Astrocyte of the cerebellum (primary cell): ENCODE results near the gene PLXNC1.

ENCODE experiments used
- DNase-seq: peaks from one replicate; pipeline ENCODE4 v3.0.0-alpha.2; 2011; ENCODE audit warnings: low read depth
- H3K4me3 ChIP-seq: 2 replicates; pipeline ENCODE4 v1.5.1; 2011; ENCODE audit warnings: mild to moderate bottlenecking, low read depth, low read length, moderate library complexity
- in situ Hi-C: cut with HindIII; loops from 2 replicates; pipeline ENCODE4 v1.10.0; 2017; ENCODE audit warnings: low sequenced_read_pairs
- TF ChIP-seq, protein P1 (sequence below): IDR thresholded peaks from 2 replicates; pipeline ENCODE4 v1.5.1; 2012; ENCODE audit warnings: low read length, low read depth, moderate library complexity, mild to moderate bottlenecking; ENCODE audit errors: missing control alignments

PLXNC1 gene

DNA sequence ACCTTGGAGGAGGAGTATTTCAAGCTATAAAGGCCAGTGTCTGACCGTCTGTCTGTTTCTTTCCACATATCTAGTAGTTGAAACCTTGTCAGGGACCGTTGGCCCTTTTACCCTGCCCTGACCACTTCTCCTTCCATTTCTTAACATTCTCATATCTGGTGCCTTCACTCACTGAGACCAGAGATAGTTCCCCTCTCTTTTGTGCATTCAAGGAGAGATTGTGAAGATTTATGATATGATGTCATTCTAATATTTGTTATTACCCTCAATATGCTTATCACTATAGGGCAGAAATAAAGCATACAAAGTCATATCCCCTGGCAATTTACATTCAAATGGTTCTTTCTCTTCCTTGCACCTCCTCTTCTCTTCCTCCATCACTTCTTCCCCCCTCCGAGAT is 83.3 kb downstream of the PLXNC1 start:
- DNase-seq: no peak
- in situ Hi-C loops: no loop called here
- no peak overlapping the region for H3K4me3 ChIP-seq
- TF ChIP-seq, protein P1, sequence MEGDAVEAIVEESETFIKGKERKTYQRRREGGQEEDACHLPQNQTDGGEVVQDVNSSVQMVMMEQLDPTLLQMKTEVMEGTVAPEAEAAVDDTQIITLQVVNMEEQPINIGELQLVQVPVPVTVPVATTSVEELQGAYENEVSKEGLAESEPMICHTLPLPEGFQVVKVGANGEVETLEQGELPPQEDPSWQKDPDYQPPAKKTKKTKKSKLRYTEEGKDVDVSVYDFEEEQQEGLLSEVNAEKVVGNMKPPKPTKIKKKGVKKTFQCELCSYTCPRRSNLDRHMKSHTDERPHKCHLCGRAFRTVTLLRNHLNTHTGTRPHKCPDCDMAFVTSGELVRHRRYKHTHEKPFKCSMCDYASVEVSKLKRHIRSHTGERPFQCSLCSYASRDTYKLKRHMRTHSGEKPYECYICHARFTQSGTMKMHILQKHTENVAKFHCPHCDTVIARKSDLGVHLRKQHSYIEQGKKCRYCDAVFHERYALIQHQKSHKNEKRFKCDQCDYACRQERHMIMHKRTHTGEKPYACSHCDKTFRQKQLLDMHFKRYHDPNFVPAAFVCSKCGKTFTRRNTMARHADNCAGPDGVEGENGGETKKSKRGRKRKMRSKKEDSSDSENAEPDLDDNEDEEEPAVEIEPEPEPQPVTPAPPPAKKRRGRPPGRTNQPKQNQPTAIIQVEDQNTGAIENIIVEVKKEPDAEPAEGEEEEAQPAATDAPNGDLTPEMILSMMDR: no peak

DNA sequence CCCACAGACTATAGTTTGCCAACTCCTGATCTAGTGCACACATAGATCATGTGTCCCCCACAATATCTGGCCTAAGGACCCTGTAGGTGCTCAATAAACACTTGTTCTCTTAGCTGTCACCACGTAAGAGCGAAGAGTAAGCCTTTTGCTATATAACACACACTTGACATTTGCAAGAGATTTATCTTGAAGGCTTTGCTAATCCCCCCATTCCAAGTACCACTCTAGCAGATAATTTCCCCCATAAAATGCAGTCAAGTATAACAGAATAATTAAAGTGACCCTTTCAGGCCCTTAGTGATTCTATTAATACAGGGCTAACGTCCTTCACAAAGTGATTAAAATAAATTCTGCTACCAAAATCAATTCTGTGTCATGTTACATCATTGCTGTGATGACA is 87.5 kb downstream of the PLXNC1 start:
- TF ChIP-seq, protein P1: no peak
- H3K4me3 ChIP-seq: no peak overlapping the region
- in situ Hi-C loops: no loop called here
- no peak for DNase-seq

- H3K4me3 ChIP-seq: no peak overlapping the region
- DNase-seq: no peak
- TF ChIP-seq, protein P1: no peak
- in situ Hi-C loops: no loop called here
Observed at GRCh38 chr12:94239332-94239993, 91.1 kb downstream of the PLXNC1 start.

GRCh38 chr12:94240171-94240570 is 91.8 kb downstream of the PLXNC1 start:
- in situ Hi-C loops: no loop called here
- no peak overlapping the region for H3K4me3 ChIP-seq
- TF ChIP-seq, protein P1: no peak
- DNase-seq: no peak

GRCh38 chr12:94242901-94243300 is 94.5 kb downstream of the PLXNC1 start:
- in situ Hi-C loops: no loop called here
- no peak overlapping the region for H3K4me3 ChIP-seq
- DNase-seq: no peak
- TF ChIP-seq, protein P1: no peak

- no peak overlapping the region for H3K4me3 ChIP-seq
- TF ChIP-seq, protein P1: no peak
- in situ Hi-C loops: no loop called here
- no peak for DNase-seq
Observed at GRCh38 chr12:94244165-94245133, 96.1 kb downstream of the PLXNC1 start.
